ENCODE measurements around the gene PUM2.

The PUM2 gene

GRCh38 chr2:20208476-20208859 lies 142.2 kb downstream of the PUM2 start:
- Histone ChIP-seq H3K9me3 (ENCODE audit: control insufficient read depth, low read length) (no peaks in the 10 kb centered on the region), H3K79me2 (no peaks in the 10 kb centered on the region), H2AFZ (peak overlapping the region; percentile 89), H3K36me3 (ENCODE audit: control insufficient read depth, insufficient read depth, low read length) (no peaks in the 10 kb centered on the region), H3K4me1 (peaks cover 18% of the 10 kb centered on the region), H3K27ac (peak overlapping the region; percentile 67), H3K9ac (no peak overlapping the region), H3K4me3 (ENCODE audit: low read depth, low read length) (no peak overlapping the region), H3K4me2 (ENCODE audit: low read length) (no peak overlapping the region), H3K27me3 (ENCODE audit: control insufficient read depth, insufficient read depth, low read length) (no peaks in the 10 kb centered on the region)
- TF ChIP-seq, protein P1, sequence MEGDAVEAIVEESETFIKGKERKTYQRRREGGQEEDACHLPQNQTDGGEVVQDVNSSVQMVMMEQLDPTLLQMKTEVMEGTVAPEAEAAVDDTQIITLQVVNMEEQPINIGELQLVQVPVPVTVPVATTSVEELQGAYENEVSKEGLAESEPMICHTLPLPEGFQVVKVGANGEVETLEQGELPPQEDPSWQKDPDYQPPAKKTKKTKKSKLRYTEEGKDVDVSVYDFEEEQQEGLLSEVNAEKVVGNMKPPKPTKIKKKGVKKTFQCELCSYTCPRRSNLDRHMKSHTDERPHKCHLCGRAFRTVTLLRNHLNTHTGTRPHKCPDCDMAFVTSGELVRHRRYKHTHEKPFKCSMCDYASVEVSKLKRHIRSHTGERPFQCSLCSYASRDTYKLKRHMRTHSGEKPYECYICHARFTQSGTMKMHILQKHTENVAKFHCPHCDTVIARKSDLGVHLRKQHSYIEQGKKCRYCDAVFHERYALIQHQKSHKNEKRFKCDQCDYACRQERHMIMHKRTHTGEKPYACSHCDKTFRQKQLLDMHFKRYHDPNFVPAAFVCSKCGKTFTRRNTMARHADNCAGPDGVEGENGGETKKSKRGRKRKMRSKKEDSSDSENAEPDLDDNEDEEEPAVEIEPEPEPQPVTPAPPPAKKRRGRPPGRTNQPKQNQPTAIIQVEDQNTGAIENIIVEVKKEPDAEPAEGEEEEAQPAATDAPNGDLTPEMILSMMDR (IDR thresholded peaks at IDR 0.05), result no peak

DNA sequence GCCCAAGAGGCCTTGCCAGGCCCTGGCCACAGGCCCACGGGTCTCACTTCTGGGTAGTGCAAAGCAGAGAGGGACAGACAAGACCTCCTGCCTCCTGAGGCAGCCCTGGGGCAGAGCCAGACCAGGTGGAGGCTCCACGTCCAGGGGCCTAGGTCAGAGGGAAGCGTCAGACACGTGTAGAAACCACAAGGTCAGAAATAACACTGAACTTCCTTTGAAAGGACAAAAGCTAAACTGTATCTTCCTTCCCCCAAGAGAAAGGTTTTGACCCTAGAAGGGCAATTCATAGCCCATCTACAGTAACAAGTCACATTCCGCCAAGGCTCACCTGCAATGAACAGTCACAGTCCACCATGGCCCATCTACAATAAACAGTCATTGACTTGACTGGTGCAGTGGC lies 143.6 kb downstream of the PUM2 start:
- Histone ChIP-seq H3K36me3 (ENCODE audit: control insufficient read depth, insufficient read depth, low read length) (no peaks in the 10 kb centered on the region), H2AFZ (no peak overlapping the region), H3K4me3 (ENCODE audit: low read depth, low read length) (no peak overlapping the region), H3K79me2 (no peaks in the 10 kb centered on the region), H3K27me3 (ENCODE audit: control insufficient read depth, insufficient read depth, low read length) (no peaks in the 10 kb centered on the region), H3K4me2 (ENCODE audit: low read length) (no peak overlapping the region), H3K9me3 (ENCODE audit: control insufficient read depth, low read length) (no peaks in the 10 kb centered on the region), H3K4me1 (peaks cover 7% of the 10 kb centered on the region), H3K9ac (no peak overlapping the region), H3K27ac (no peak overlapping the region)
- TF ChIP-seq, protein P1 (IDR thresholded peaks at IDR 0.05), result no peak

DNA sequence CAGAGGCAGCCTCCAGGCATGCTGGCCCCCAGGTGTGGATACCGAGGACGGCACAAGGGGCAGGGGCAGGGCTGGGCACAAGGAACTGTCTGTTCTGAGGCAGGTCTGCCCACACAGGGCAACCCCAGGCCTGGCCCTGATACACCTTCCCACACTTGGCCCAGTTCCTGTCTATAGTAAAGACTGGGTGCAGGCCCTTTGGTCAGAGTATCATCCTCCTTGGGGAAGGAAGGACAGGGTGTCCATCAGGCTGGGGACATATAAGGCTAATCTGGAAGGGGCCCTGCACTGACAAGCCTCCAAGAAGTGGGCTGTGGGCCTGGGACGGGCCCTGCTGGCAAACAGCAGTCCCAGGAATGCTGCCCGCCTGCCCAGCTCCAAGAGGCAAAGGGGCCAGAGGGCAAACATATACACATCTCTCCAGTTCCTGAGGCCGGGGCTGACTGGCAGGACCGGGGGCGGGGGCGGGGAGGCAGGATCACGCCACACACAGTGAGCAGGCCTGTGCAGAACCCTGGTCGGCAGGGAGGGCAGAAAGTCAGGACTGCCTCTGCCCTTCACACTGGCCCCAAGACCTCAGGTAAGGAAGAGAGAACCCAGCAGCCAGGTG lies 144.6 kb downstream of the PUM2 start:
- H3K27ac ChIP-seq, result no peak overlapping the region

DNA sequence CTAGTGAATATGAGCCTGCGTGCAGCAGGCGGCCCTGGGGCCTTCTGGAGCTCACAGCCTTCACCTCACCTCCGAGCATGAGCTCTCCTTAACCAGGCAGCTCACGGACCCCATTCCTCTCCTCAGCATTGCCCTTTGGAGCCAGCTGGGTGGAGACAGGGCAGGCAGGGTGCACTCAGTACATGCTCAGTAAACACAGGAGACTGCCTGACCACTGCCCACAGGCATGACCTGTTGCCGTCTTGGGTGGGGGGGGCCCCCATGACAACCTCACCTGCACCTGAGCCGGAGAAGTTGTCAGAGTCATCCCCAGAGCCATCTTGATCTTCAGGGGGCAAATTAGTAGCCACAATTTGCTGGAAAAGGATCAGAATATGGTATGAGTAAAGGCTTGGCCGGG lies 145.6 kb downstream of the PUM2 start:
- Histone ChIP-seq H3K27me3 (ENCODE audit: control insufficient read depth, insufficient read depth, low read length) (no peaks in the 10 kb centered on the region), H2AFZ (no peak overlapping the region), H3K9ac (no peak overlapping the region), H3K9me3 (ENCODE audit: control insufficient read depth, low read length) (no peaks in the 10 kb centered on the region), H3K79me2 (no peaks in the 10 kb centered on the region), H3K4me1 (peaks cover 7% of the 10 kb centered on the region), H3K4me2 (ENCODE audit: low read length) (no peak overlapping the region), H3K27ac (no peak overlapping the region), H3K4me3 (ENCODE audit: low read depth, low read length) (no peak overlapping the region), H3K36me3 (ENCODE audit: control insufficient read depth, insufficient read depth, low read length) (no peaks in the 10 kb centered on the region)
- TF ChIP-seq, protein P1 (IDR thresholded peaks at IDR 0.05), result no peak

More for the DNA sequence above, 144.6 kb downstream of the PUM2 start:
- TF ChIP-seq, protein P1 (IDR thresholded peaks at IDR 0.05), result no peak
- Histone ChIP-seq H3K4me1 (peaks cover 7% of the 10 kb centered on the region), H3K9me3 (ENCODE audit: control insufficient read depth, low read length) (no peaks in the 10 kb centered on the region), H3K79me2 (no peaks in the 10 kb centered on the region), H3K27me3 (ENCODE audit: control insufficient read depth, insufficient read depth, low read length) (no peaks in the 10 kb centered on the region), H3K4me3 (ENCODE audit: low read depth, low read length) (no peak overlapping the region), H3K4me2 (ENCODE audit: low read length) (no peak overlapping the region), H3K9ac (no peak overlapping the region), H3K36me3 (ENCODE audit: control insufficient read depth, insufficient read depth, low read length) (no peaks in the 10 kb centered on the region), H2AFZ (no peak overlapping the region)
